Measurements from ENCODE around the gene IFIT3. TPM values are rescaled to one million over a fixed set of nuclear protein-coding genes. Genes with fewer than 3 reads are reported as not detected.

IFIT3 gene
- total and polyA plus RNA-seq, 9 of the 15 experiments (the other 6 are each of a cell fraction or from before 2014, with no cell fraction given): 0.23 to 2.2 (median 0.77) TPM

- Histone ChIP-seq H3K4me2 (ENCODE audit: insufficient read depth, low read length) (no peak overlapping the region), H3K4me3 (no peak overlapping the region), H3K9me3 (replicated peaks; ENCODE audit: control insufficient read depth, insufficient read depth, low read depth, low read length) (no peaks in the 10 kb centered on the region), H2AFZ (ENCODE audit: low read depth, low read length) (no peak overlapping the region), H3K9me1 (ENCODE audit: control insufficient read depth, insufficient read depth, low read length) (no peaks in the 10 kb centered on the region), H3K36me3 (ENCODE audit: control insufficient read depth, insufficient read depth, low read length) (no peaks in the 10 kb centered on the region), H3K27me3 (ENCODE audit: control insufficient read depth in 2 of 2, insufficient read depth in 2 of 2, low read length in 2 of 2) (no peaks in the 10 kb centered on the region), H3K79me2 (ENCODE audit: control insufficient read depth, insufficient read depth, low read length) (no peaks in the 10 kb centered on the region), H3K27ac (ENCODE audit: extremely low read depth, low read depth, low read length) (no peak overlapping the region), H4K20me1 (replicated peaks; ENCODE audit: control insufficient read depth, insufficient read depth, low read length) (no peaks in the 10 kb centered on the region), H3K4me1 (replicated peaks in 1 of 2; ENCODE audit: control insufficient read depth in 2 of 2, insufficient read depth in 2 of 2, low read length in 2 of 2) (no peaks in the 10 kb centered on the region), H3K9ac (ENCODE audit: insufficient read depth in 1 of 2, low read depth in 2 of 2, low read length in 2 of 2) (no peak overlapping the region)
- TF ChIP-seq ZNF436 (CRISPR knock-in tag; IDR thresholded peaks at IDR 0.05) (no peak), TEAD2 (tag; IDR thresholded peaks at IDR 0.05) (no peak), CTCFL (IDR thresholded peaks at IDR 0.05; ENCODE audit: borderline replicate concordance, insufficient read depth, low read depth, low read length, poor library complexity, severe bottlenecking) (no peak), ZBTB17 (CRISPR knock-in tag; IDR thresholded peaks at IDR 0.05) (no peak), TOE1 (IDR thresholded peaks at IDR 0.05; ENCODE audit: borderline replicate concordance) (no peak), TOE1 (CRISPR knock-in tag; IDR thresholded peaks at IDR 0.05; ENCODE audit: borderline replicate concordance, low read depth) (no peak), JUNB (CRISPR knock-in tag; conservative IDR thresholded peaks at IDR 0.05) (no peak), ZNF324 (CRISPR knock-in tag; IDR thresholded peaks at IDR 0.05) (no peak), ZNF384 (IDR thresholded peaks at IDR 0.05; ENCODE audit: low read depth, low read length) (no peak), HBP1 (CRISPR knock-in tag; IDR thresholded peaks at IDR 0.05) (no peak), ZSCAN29 (IDR thresholded peaks at IDR 0.05) (no peak), CBX1 (IDR thresholded peaks at IDR 0.05; ENCODE audit: low read depth) (no peak)
- no TSS peak for BruUV-seq (replicated peaks)
- FAIRE-seq: no peak
- ChIA-PET CTCF (ENCODE audit: low intra/inter-chr PET ratio) (no interaction called here), POLR2A (interaction anchor here (0.8 kb wide), 1 partner anchor 36 kb away, joined by 3 read pairs; no protein-coding TSS in a partner anchor)
- intact Hi-C loops (cut with micrococcal nuclease): no loop called here
- 13% methylated on average over 3 of the region's 3 CpGs for WGBS (ENCODE audit: insufficient coverage, low coverage, missing lambda C conversion rate)
- no peak for DNase-seq (ENCODE audit: extremely low read depth in 1 of 4, low spot score in 3 of 4)
- in situ Hi-C loops (cut with MboI): no loop called here
- no peak for ATAC-seq
Observed at GRCh38 chr10:89280508-89280907, 47.3 kb upstream of the IFIT3 start.

Data from K562 (cell line).